Retinal pigment epithelial cell (primary cell): ENCODE data around the gene CCNT2.

Experiments used
- DNase-seq: peaks from one replicate; pipeline ENCODE4 v3.0.0-alpha.2; 2010; ENCODE audit warnings: low read depth
- H3K4me3 ChIP-seq: 2 replicates; pipeline ENCODE4 v1.5.1; 2011; ENCODE audit warnings: mild to moderate bottlenecking, low read length, control low read depth, moderate library complexity
- CTCF ChIP-seq: conservative IDR thresholded peaks from 2 replicates; pipeline ENCODE4 v1.5.1; 2011; ENCODE audit warnings: low read depth, low read length, control low read depth, inconsistent platforms

CCNT2 gene

DNA sequence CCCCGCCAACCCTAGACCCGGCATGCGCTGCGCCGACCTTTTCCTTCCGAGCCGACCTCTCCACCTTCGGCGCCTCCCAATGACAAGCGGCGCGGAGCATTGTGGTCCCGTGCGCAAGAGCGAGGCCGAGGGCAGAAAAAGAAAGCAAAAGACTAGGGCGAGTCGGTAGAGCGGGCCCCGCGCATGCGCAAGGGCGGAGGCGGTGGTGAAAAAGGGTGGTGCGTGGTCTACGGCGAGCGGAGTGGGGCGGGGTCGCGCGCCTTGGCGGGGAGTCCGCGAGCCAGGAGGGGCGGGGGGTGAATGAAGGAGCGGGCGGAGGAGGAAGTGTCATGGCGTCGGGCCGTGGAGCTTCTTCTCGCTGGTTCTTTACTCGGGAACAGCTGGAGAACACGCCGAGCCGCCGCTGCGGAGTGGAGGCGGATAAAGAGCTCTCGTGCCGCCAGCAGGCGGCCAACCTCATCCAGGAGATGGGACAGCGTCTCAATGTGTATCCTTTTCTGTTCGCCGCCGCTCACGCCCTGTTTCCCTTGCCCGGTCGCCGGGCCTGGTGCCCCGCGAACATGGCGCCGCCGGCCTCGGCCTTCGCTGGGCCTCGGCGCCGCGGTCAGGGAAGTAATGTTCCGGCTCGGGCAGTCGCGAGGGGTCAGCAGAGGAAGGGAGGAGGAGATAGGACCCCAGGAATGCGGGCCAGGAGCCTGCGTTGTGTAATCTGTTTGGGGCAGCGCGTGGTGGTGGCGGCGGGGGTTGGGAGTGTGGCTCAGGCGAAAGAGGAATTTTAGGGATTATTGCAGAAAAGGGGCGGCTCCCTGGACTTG lies at the start of gene CCNT2:
Gene CCNT2 (plus strand): TSS at position 297 of the 815 bp plus-strand sequence. CDS start 33 bp downstream, at position 330.
- peak within 1 kb of the TSS; percentile 79 for H3K4me3 ChIP-seq
- peak; percentile 92 for DNase-seq
- no peak for TF ChIP-seq CTCF

DNA sequence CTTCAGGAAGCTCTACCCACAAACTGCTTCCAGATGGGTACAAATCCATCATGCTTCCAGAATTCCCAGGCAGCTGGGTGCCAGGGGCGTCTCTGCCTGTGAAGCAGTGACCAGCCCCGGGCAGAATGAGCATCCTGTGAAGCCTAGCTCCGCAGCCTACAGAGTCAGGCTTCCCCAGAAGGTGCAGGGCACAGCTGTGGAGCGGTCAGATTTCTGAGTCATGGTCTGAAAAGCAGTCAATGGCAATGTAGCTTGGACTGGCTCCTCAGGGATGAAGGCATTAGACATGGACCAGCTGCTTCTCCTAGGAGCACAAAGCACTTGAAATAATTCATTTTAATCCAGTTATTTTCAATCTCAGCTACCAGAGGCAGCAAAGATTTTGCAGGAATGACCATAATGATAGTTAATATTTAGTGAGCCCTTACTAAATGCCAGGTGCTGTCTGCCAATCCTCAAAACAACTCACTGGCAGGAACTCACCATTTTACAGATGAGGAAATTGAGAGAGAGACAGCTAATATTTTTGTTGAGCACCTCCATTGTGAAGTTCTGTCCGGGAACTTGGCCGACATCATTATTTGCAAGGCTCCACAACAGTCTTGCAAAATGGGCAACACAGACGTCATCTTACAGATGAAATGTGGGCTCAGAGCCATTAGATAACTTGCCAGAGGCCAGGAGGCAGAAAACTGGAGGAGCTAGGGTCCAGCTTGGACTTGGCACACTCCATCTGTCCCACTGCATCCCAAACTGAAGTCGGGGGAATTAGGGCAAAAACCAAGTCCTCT lies 48.5 kb upstream of the CCNT2 start:
- no peak overlapping the region for H3K4me3 ChIP-seq
- DNase-seq, result no peak
- TF ChIP-seq CTCF, result no peak

- DNase-seq, result no peak
- no peak overlapping the region for H3K4me3 ChIP-seq
- TF ChIP-seq CTCF, result no peak
Observed at GRCh38 chr2:134873152-134873551, 45.5 kb upstream of the CCNT2 start.

DNA sequence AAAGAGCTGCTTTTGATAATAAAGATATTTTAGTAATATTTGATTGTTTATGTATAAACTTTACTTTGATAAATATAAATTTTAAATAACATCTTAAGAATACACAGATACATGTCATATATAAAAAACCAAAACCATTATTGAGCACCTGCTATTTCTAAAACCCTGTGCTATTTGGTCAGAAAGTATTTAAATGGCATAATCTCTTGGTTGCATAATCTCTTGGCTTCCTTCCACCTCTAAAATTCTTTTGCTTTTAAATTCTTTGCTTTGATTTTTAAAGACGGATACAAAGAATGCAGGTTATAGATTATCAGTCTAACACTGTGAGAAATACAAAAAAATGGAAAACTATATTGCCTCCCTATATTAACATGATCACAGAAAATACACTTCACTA lies 43.3 kb upstream of the CCNT2 start:
- no peak overlapping the region for H3K4me3 ChIP-seq
- no peak for TF ChIP-seq CTCF
- peak; percentile 25 for DNase-seq

DNA sequence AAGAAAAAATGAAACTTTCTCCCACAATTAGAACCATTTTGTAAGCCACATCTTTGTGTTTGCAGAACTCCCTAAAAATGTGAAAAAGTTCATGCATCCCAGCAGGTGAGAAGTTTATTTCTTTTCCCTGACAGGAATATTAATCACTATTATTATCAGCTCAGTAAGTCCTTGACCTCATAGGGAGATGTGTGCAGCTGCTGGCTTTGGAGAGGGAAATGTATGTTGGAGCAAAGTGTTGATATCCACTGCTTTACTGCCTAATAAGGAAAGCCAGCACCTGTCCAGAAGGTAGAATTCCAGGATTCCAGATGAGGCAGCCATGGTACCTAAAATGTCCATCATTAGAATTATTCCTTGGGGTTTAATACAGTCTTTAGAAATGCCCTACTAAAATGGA lies 35.8 kb upstream of the CCNT2 start:
- TF ChIP-seq CTCF, result no peak
- no peak for DNase-seq
- no peak overlapping the region for H3K4me3 ChIP-seq

DNA sequence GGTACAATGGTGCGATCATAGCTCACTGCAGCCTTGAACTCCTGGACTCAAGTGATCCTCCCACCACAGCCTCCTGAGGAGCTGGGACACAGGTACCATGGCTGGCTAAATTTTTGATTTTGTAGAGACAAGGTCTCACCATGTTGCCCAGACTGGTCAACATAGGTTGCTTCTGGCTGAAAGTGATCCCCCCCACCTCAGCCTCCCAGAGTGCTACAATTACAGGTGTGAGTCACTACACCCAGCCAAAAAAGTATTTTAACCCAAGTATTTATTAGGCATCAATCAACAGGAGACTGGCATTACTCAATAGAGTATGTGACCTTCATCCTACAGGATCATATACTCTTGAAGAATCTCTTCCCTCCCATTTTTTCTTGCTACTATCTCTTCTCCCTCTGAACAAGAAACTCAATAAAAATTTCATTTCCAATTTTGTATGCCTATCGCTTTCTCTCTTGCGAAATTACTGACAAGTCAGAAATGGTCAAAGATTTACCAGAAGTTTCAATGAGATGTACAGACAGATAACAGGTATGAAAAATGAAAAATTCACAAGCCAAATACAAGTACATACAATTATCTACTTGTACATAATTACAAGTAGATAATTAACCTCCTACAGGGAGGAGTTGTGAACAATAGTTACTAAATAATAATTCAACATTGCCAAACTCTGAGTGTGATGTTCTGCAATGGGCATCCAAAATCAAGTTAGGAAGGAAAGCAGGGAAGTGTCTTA lies 34.9 kb upstream of the CCNT2 start:
- no peak for TF ChIP-seq CTCF
- DNase-seq, result no peak
- no peak overlapping the region for H3K4me3 ChIP-seq
